B cell (primary cell): Measurements from ENCODE around the gene MUC4. TPM values are rescaled to one million over a fixed set of nuclear protein-coding genes. Genes with fewer than 3 reads are reported as not detected.
"Not testable (repeated sequence)": the region's sequence is repeated elsewhere in the genome, so short reads cannot be mapped to it uniquely, and the experiment has no call there.

ENCODE experiments used
- ATAC-seq: fragments of 200-7000 bp; cut with Tn5 transposase; one replicate; pipeline ENCODE4 v1.10.0; 2021; ENCODE audit warnings: low read depth, mild to moderate bottlenecking, moderate number of reproducible peaks, moderate library complexity
- CTCF ChIA-PET: fragments of 350-600 bp; sonication (Branson Sonifier 250); formaldehyde crosslinking; loops from one replicate; lab custom pipeline; 2021; ENCODE audit warnings: antibody characterized with exemption, inconsistent platforms; lab: Charles Lee
- POLR2A ChIA-PET: fragments of 350-600 bp; sonication (Branson Sonifier 250); formaldehyde crosslinking; loops from one replicate; lab custom pipeline; 2021; ENCODE audit warnings: antibody characterized with exemption; lab: Charles Lee
- DNase-seq: peaks from one replicate; pipeline ENCODE4 v3.0.0; 2013
- H2AFZ ChIP-seq: 2 replicates; pipeline ENCODE4 v1.6.1; 2012; ENCODE audit warnings: mild to moderate bottlenecking, low read depth, low read length; ENCODE audit not compliant: insufficient read depth, poor library complexity, severe bottlenecking
- H3K27ac ChIP-seq, 2 donors: 1 replicate in 1 of 2; 2 replicates in 1 of 2; pipeline ENCODE4 v1.5.1; 2012 to 2013; ENCODE audit warnings: low read length in 2 of 2, mild to moderate bottlenecking in 2 of 2, moderate library complexity in 1 of 2
- H3K27me3 ChIP-seq, 4 experiments: fragments of 200-600 bp in 1 of 4; sonication (generic) in 1 of 4; replicated peaks in 1 of 4; 1 replicate in 2 of 4; 2 replicates in 2 of 4; pipeline versions ENCODE4 v1.6.1 to v1.7.0; 2013 to 2016; ENCODE audit warnings: low read length in 3 of 4, mild to moderate bottlenecking in 2 of 4, mixed read lengths in 1 of 4, moderate library complexity in 1 of 4; ENCODE audit not compliant: insufficient read depth in 4 of 4, control insufficient read depth in 3 of 4; ENCODE audit errors: control extremely low read depth in 1 of 4
- H3K36me3 ChIP-seq, 2 experiments: replicated peaks in 1 of 2; 1 replicate in 1 of 2; 2 replicates in 1 of 2; pipeline versions ENCODE4 v1.6.1 to v1.7.1; 2013; ENCODE audit warnings: low read length in 1 of 2; ENCODE audit not compliant: insufficient read depth in 2 of 2, control insufficient read depth in 1 of 2; ENCODE audit errors: control extremely low read depth in 1 of 2, extremely low read depth in 1 of 2
- H3K4me1 ChIP-seq, 2 donors: fragments of 200-600 bp in 1 of 2; sonication (generic) in 1 of 2; 1 replicate in 1 of 2; 2 replicates in 1 of 2; pipeline versions ENCODE4 v1.5.1 to v1.6.1; 2013 to 2017; ENCODE audit warnings: low read length in 2 of 2; ENCODE audit not compliant: control insufficient read depth in 2 of 2, insufficient read depth in 2 of 2
- H3K4me2 ChIP-seq: replicated peaks from 2 replicates; pipeline ENCODE3; 2012; ENCODE audit warnings: mild to moderate bottlenecking, low read depth, low read length; ENCODE audit not compliant: poor library complexity, severe bottlenecking
- H3K4me3 ChIP-seq, 5 experiments: fragments of 200-600 bp in 1 of 5; sonication (generic) in 1 of 5; 1 replicate in 3 of 5; 2 replicates in 2 of 5; pipeline versions ENCODE4 v1.5.1 to v1.7.0; 2011 to 2016; ENCODE audit warnings: low read length in 4 of 5, mild to moderate bottlenecking in 4 of 5, low read depth in 2 of 5, control low read depth in 1 of 5, moderate library complexity in 1 of 5; ENCODE audit not compliant: insufficient read depth in 1 of 5; ENCODE audit errors: control extremely low read depth in 1 of 5, extremely low read depth in 1 of 5
- H3K79me2 ChIP-seq: fragments of 200-600 bp; sonication (generic); one replicate; pipeline ENCODE4 v1.6.0; 2016; ENCODE audit warnings: low read length; ENCODE audit not compliant: control insufficient read depth, insufficient read depth
- H3K9ac ChIP-seq: fragments of 200-600 bp; sonication (generic); 2 replicates; pipeline ENCODE4 v1.6.1; 2017; ENCODE audit warnings: mild to moderate bottlenecking, low read length, moderate library complexity
- H3K9me3 ChIP-seq, 3 donors: one replicate each; pipeline versions ENCODE4 v1.6.1 to v1.7.1; 2013; ENCODE audit warnings: low read length in 2 of 3; ENCODE audit not compliant: control insufficient read depth in 2 of 3, insufficient read depth in 1 of 3; ENCODE audit errors: control extremely low read depth in 1 of 3
- H4K20me1 ChIP-seq: 2 replicates; pipeline ENCODE4 v1.6.0; 2012; ENCODE audit warnings: mild to moderate bottlenecking, low read length; ENCODE audit not compliant: insufficient read depth, control insufficient read depth, poor library complexity, severe bottlenecking
- H3K27ac Mint-ChIP-seq: one replicate; pipeline ENCODE4 v1.8.0; 2021; ENCODE audit warnings: mixed read lengths
- H3K27me3 Mint-ChIP-seq: one replicate; pipeline ENCODE4 v1.8.0; 2021; ENCODE audit warnings: mixed read lengths
- H3K4me1 Mint-ChIP-seq: one replicate; pipeline ENCODE4 v1.8.0; 2021; ENCODE audit warnings: mixed read lengths
- H3K4me3 Mint-ChIP-seq: one replicate; pipeline ENCODE4 v1.8.0; 2021; ENCODE audit warnings: mixed read lengths
- H3K9me3 Mint-ChIP-seq: one replicate; pipeline ENCODE4 v1.8.0; 2022; ENCODE audit warnings: mixed read lengths; ENCODE audit not compliant: insufficient read depth
- EZH2 ChIP-seq: IDR thresholded peaks from 2 replicates; pipeline ENCODE4 v1.6.1; 2012; ENCODE audit warnings: borderline replicate concordance, low read depth, mild to moderate bottlenecking, moderate library complexity, low read length; ENCODE audit not compliant: insufficient read depth, poor library complexity, severe bottlenecking
- WGBS: methylation state at CpG from one replicate; pipeline ENCODE4 v1.1.5; 2013; ENCODE audit warnings: missing lambda C conversion rate; ENCODE audit not compliant: insufficient coverage; 5-methylcytosine and 5-hydroxymethylcytosine counted together
- intact Hi-C: fragments of 100-400 bp; cut with micrococcal nuclease; formaldehyde crosslinking; loops from one replicate; pipeline ENCODE4 v1.10.0; 2022
- polyA plus RNA-seq: library from polyadenylated mRNA; depleted of rRNA; stranded (reverse); fragments of >200 nt; gene quantifications from 2 replicates; pipeline ENCODE4 v1.2.3, GENCODE V29; 2012
- total RNA-seq, 2 donors: library from RNA; stranded (reverse); fragments of 120-200 nt in 1 of 2; gene quantifications; 1 replicate in 1 of 2; 2 replicates in 1 of 2; pipeline versions ENCODE4 v1.2.3 to v1.2.4, GENCODE V29; 2013 to 2022
- TF ChIP-seq, protein P1 (sequence below): fragments of 200-600 bp; IDR thresholded peaks from one replicate; pipeline ENCODE4 v1.8.0; 2022; ENCODE audit warnings: antibody characterized with exemption, mild to moderate bottlenecking

Gene MUC4
- total and polyA plus RNA-seq, 2 donors (not counting 1 experiment from before 2014, with no cell fraction given), result 0.22 to 1.2 TPM

DNA sequence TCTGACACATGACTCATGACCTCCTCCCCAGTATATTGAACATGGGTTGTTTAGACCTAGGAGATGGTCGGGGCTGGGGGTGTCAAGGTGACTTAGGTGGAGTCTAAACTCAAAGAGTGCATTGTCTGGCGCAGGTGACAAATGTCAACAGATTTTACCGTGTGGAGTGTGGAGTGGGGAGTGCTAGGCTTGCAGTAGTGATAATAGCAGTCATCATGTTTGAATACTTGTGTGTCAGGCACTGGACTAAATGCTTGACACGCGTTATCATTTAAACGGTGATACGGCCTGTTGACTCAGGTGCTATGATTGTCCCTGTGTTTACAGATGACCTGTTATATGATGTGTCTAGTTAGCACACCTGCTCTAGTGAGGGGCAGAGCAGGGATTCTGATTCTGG is 60.2 kb downstream of the MUC4 start:
- no peak overlapping the region for H3K4me2 ChIP-seq
- POLR2A ChIA-PET, result no interaction called here

DNA sequence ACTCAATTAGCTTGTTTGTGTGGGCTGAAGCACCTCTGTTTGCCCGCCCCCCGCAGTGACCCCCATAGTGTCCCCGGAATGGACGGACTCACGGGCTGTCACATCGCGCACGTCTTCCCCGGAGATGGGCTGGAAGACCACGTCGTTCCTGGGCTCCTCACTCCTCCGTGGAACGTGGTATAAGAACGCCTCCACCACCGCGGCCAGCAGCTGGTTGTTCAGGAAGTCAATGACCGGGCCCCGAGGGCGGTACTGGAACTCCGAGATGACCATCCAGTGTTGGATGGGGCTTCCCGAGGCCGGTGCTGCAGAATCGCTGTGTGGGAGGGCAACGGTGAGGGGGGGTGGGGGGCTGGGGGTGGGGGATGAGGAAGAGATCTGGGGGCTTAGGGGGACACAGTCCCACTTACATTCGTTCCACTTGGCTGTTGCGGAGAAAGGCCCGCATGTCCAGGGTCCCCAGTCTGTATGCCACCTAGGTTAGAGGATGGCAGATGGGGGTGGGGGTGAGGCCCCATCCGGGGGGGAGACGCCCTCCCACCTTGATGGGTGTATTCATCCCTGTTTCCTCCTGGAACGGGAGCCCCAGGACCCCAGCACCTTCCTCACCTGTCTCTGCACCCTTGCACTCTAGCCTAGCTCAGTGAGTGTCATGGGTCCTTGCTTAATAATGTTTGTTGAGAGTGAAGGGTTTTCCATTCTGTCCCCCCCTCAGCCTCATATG is 60.8 kb downstream of the MUC4 start:
- H2AFZ ChIP-seq, result no peak overlapping the region
- peaks cover 0 to 24% (median 1%) of the 10 kb centered on the region in 4 experiments for H3K27me3 ChIP-seq
- no peaks in the 10 kb centered on the region for H3K79me2 ChIP-seq
- WGBS, result 96% methylated on average over 13 of the region's 30 CpGs
- POLR2A ChIA-PET, result no interaction called here
- H3K4me1 ChIP-seq, result peaks cover 3 to 5% of the 10 kb centered on the region in 2 donors
- no peaks in the 10 kb centered on the region for H3K36me3 ChIP-seq
- ATAC-seq, result no peak
- CTCF ChIA-PET, result no interaction called here
- TF ChIP-seq, protein P1, sequence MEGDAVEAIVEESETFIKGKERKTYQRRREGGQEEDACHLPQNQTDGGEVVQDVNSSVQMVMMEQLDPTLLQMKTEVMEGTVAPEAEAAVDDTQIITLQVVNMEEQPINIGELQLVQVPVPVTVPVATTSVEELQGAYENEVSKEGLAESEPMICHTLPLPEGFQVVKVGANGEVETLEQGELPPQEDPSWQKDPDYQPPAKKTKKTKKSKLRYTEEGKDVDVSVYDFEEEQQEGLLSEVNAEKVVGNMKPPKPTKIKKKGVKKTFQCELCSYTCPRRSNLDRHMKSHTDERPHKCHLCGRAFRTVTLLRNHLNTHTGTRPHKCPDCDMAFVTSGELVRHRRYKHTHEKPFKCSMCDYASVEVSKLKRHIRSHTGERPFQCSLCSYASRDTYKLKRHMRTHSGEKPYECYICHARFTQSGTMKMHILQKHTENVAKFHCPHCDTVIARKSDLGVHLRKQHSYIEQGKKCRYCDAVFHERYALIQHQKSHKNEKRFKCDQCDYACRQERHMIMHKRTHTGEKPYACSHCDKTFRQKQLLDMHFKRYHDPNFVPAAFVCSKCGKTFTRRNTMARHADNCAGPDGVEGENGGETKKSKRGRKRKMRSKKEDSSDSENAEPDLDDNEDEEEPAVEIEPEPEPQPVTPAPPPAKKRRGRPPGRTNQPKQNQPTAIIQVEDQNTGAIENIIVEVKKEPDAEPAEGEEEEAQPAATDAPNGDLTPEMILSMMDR, result no peak
- no peak for TF ChIP-seq EZH2
- no peaks in the 10 kb centered on the region for H4K20me1 ChIP-seq
- no peak overlapping the region for H3K27ac ChIP-seq
- Mint-ChIP-seq H3K4me3 (no peak overlapping the region), H3K4me1 (peaks cover 15% of the 10 kb centered on the region), H3K27me3 (peaks cover 33% of the 10 kb centered on the region), H3K27ac (no peak overlapping the region), H3K9me3 (no peaks in the 10 kb centered on the region)
- peaks cover 0 to 15% (median 0%) of the 10 kb centered on the region in 3 donors for H3K9me3 ChIP-seq
- no peak overlapping the region for H3K4me3 ChIP-seq
- no peak overlapping the region for H3K4me2 ChIP-seq
- intact Hi-C loops, result no loop called here
- no peak overlapping the region for H3K9ac ChIP-seq
- no peak for DNase-seq

More for the DNA sequence above, 60.2 kb downstream of the MUC4 start:
- peaks cover 0 to 15% (median 0%) of the 10 kb centered on the region in 3 donors for H3K9me3 ChIP-seq
- H3K4me3 ChIP-seq, result no peak overlapping the region
- H4K20me1 ChIP-seq, result no peaks in the 10 kb centered on the region
- TF ChIP-seq EZH2, result no peak
- TF ChIP-seq, protein P1, result no peak
- H3K36me3 ChIP-seq, result no peaks in the 10 kb centered on the region
- no peaks in the 10 kb centered on the region for H3K79me2 ChIP-seq
- H3K27me3 Mint-ChIP-seq, result peaks cover 35% of the 10 kb centered on the region
- 87% methylated on average over 6 of the region's 7 CpGs for WGBS
- peaks cover 3 to 5% of the 10 kb centered on the region in 2 donors for H3K4me1 ChIP-seq
- no peak overlapping the region for H3K27ac ChIP-seq
- no peaks in the 10 kb centered on the region for H3K9me3 Mint-ChIP-seq
- peaks cover 0 to 21% (median 1%) of the 10 kb centered on the region in 4 experiments for H3K27me3 ChIP-seq
- intact Hi-C loops, result no loop called here
- H3K4me1 Mint-ChIP-seq, result peaks cover 15% of the 10 kb centered on the region
- H3K27ac Mint-ChIP-seq, result no peak overlapping the region
- ATAC-seq, result no peak
- CTCF ChIA-PET, result no interaction called here
- no peak overlapping the region for H3K4me3 Mint-ChIP-seq
- no peak overlapping the region for H3K9ac ChIP-seq
- H2AFZ ChIP-seq, result no peak overlapping the region
- DNase-seq, result no peak

GRCh38 chr3:195749101-195749500 is 62.6 kb downstream of the MUC4 start:
- DNase-seq, H3K4me2 ChIP-seq, ATAC-seq, H3K27ac Mint-ChIP-seq, H4K20me1 ChIP-seq, POLR2A ChIA-PET, CTCF ChIA-PET, H3K4me1 ChIP-seq, intact Hi-C loops, H3K9ac ChIP-seq, H2AFZ ChIP-seq, H3K27ac ChIP-seq, H3K4me3 Mint-ChIP-seq, H3K9me3 Mint-ChIP-seq, H3K79me2 ChIP-seq, H3K36me3 ChIP-seq, H3K4me3 ChIP-seq: not testable (repeated sequence)
- WGBS, result 94% methylated on average over 3 of the region's 5 CpGs
- peaks cover 15% of the 10 kb centered on the region for H3K4me1 Mint-ChIP-seq
- peaks cover 0 to 15% (median 0%) of the 10 kb centered on the region in 3 donors for H3K9me3 ChIP-seq
- H3K27me3 ChIP-seq, result peaks cover 0 to 24% (median 1%) of the 10 kb centered on the region in 4 experiments
- peaks cover 17% of the 10 kb centered on the region for H3K27me3 Mint-ChIP-seq
